Activated naive CD8-positive, alpha-beta T cell treated with anti-CD3 and anti-CD28 coated beads for 36 hours (primary cell): ENCODE results near the gene ASPN. TPM values are rescaled to one million over a fixed set of nuclear protein-coding genes. Genes with fewer than 3 reads are reported as not detected.

Experiments
- DNase-seq: peaks from one replicate; pipeline ENCODE4 v3.0.0; 2021
- H3K27ac Mint-ChIP-seq: one replicate; pipeline ENCODE4 v1.8.0; 2022; ENCODE audit warnings: mild to moderate bottlenecking, moderate library complexity, mixed read lengths
- H3K27me3 Mint-ChIP-seq: one replicate; pipeline ENCODE4 v1.8.0; 2022; ENCODE audit warnings: mild to moderate bottlenecking, mixed read lengths
- H3K36me3 Mint-ChIP-seq: one replicate; pipeline ENCODE4 v1.8.0; 2021; ENCODE audit warnings: mild to moderate bottlenecking, mixed read lengths
- H3K4me1 Mint-ChIP-seq: one replicate; pipeline ENCODE4 v1.8.0; 2021; ENCODE audit warnings: mixed read lengths
- H3K4me3 Mint-ChIP-seq: one replicate; pipeline ENCODE4 v1.8.0; 2022; ENCODE audit warnings: mild to moderate bottlenecking, moderate library complexity, mixed read lengths
- H3K9me3 Mint-ChIP-seq: one replicate; pipeline ENCODE4 v1.8.0; 2022; ENCODE audit warnings: mixed read lengths
- total RNA-seq, 2 experiments: library from RNA; stranded (reverse); gene quantifications; one replicate each; pipeline ENCODE4 v1.2.3, GENCODE V29; 2021

ASPN gene
- not detected for total RNA-seq

DNA sequence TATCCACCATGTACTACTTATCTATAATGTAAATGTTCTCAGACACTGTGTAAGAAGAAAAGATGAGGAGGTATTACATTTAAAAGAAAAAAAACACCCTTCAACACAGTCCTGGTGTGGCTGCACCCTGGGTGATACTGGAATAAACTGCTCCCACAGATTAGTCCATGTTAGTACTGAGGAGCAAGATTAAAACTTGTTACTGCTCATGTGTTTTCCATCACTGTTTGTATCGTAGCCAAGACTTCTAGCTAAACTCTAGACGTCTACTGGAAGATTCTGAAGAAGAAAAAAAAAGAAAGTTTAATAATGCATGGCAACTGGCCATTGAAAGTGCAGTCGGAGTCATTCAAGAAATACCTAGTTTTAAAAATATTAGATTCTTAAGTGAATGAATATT, at the start of gene ASPN:
TSS of gene ASPN (minus strand) at position 178 of the 400 bp plus-strand sequence.
- no peak within 1 kb of the TSS for H3K4me3 Mint-ChIP-seq
- H3K9me3 Mint-ChIP-seq: no peaks in the 10 kb centered on the region
- H3K27ac Mint-ChIP-seq: no peak within 1 kb of the TSS
- peaks cover 5% of the 10 kb centered on the region for H3K4me1 Mint-ChIP-seq
- no peaks in the 10 kb centered on the region for H3K36me3 Mint-ChIP-seq
- no peaks in the 10 kb centered on the region for H3K27me3 Mint-ChIP-seq
- DNase-seq: no peak

DNA sequence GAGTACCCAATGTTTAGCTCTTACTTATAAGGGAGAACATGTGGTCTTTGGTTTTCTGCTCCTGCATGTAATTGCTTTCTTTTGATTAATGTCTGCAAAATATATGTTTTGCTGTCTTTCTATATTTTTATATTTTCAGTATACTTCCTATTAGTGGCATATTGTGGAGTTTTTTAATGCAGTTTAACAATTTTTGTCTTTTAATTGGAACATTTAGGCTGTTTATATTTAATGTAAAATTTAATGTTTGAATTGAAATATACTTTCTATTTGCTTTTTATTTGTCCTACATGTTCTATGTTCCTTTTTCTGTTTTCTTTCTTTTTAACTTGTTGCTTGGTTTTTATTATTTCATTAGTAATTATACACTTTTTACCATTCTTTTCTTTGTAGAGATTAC, 48.6 kb upstream of the ASPN start:
- H3K36me3 Mint-ChIP-seq: peaks cover 10% of the 10 kb centered on the region
- no peak for DNase-seq
- H3K27ac Mint-ChIP-seq: no peak overlapping the region
- H3K9me3 Mint-ChIP-seq: peaks cover 7% of the 10 kb centered on the region
- no peaks in the 10 kb centered on the region for H3K4me1 Mint-ChIP-seq
- H3K27me3 Mint-ChIP-seq: no peaks in the 10 kb centered on the region
- no peak overlapping the region for H3K4me3 Mint-ChIP-seq

DNA sequence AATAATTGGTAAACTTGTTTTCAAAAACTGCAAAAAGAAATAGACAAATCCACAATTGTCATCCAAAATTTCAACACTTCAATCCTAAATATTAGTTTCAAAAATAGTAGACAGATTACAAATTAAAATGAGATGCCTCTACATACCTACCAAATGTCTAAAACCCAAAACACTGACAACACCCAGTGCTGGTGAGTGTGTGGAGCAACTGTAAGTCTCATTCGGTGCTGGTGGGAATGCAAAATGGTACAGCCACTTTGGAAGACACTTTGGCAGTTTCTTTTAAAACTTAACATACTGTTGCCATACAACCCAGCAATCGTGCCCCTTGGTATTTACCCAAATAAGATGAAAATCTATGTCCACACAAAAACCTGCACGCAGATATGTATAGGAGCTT, 46.8 kb upstream of the ASPN start:
- no peak overlapping the region for H3K4me3 Mint-ChIP-seq
- H3K36me3 Mint-ChIP-seq: peaks cover 10% of the 10 kb centered on the region
- H3K9me3 Mint-ChIP-seq: peaks cover 7% of the 10 kb centered on the region
- no peaks in the 10 kb centered on the region for H3K27me3 Mint-ChIP-seq
- H3K4me1 Mint-ChIP-seq: no peaks in the 10 kb centered on the region
- DNase-seq: no peak
- no peak overlapping the region for H3K27ac Mint-ChIP-seq

DNA sequence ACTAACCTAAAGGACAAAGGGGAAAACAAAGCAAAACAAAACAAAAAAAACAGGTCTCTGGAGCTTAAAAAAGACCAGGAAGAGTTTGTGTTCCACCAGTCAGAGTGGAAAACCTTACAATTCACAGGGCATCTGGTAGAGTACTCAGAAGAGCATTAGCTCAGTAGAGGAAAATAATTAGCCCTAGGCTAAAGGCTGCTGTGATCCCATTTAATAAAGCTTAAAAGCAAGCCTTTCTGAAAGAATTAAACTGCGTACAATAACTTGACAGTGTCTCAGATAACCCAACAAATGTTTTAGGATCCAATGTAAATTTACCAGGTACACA, 46.2 kb upstream of the ASPN start:
- H3K4me3 Mint-ChIP-seq: no peak overlapping the region
- H3K27ac Mint-ChIP-seq: no peak overlapping the region
- H3K4me1 Mint-ChIP-seq: no peaks in the 10 kb centered on the region
- H3K9me3 Mint-ChIP-seq: peaks cover 7% of the 10 kb centered on the region
- no peak for DNase-seq
- H3K27me3 Mint-ChIP-seq: no peaks in the 10 kb centered on the region
- H3K36me3 Mint-ChIP-seq: peaks cover 10% of the 10 kb centered on the region

DNA sequence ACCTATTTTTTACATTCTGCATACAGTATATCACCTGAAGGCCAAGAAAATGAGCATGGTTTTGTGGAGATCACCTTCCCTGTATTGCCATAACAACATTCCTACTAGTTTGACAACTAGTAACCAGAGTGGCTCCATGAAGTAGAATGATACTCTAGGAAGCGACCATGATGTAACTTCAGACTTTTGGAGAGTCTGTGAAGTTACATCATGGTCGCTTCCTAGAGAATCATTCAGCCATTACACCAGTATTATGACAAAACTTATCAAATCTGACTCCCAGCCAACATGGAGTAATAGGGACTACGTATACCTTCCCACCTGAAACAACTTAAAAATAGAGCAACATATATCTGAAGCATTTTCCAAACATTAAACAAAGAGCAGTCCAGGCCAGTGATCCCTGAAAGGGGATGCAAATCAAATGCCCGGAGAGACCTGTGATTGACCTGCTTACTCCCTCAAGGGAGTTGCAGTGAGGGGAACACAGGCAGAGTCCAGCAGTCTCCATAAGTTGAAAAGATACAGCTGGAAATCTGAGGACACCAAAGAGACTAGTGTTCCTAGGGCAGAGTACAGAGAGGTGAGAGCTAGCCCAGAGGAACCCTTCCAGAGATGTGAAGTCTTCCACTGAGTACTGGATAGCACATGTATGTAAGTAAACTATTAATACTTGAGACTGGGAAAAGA, 45.7 kb upstream of the ASPN start:
- no peaks in the 10 kb centered on the region for H3K4me1 Mint-ChIP-seq
- DNase-seq: no peak
- no peak overlapping the region for H3K4me3 Mint-ChIP-seq
- peaks cover 7% of the 10 kb centered on the region for H3K9me3 Mint-ChIP-seq
- H3K27ac Mint-ChIP-seq: no peak overlapping the region
- peaks cover 7% of the 10 kb centered on the region for H3K36me3 Mint-ChIP-seq
- no peaks in the 10 kb centered on the region for H3K27me3 Mint-ChIP-seq

DNA sequence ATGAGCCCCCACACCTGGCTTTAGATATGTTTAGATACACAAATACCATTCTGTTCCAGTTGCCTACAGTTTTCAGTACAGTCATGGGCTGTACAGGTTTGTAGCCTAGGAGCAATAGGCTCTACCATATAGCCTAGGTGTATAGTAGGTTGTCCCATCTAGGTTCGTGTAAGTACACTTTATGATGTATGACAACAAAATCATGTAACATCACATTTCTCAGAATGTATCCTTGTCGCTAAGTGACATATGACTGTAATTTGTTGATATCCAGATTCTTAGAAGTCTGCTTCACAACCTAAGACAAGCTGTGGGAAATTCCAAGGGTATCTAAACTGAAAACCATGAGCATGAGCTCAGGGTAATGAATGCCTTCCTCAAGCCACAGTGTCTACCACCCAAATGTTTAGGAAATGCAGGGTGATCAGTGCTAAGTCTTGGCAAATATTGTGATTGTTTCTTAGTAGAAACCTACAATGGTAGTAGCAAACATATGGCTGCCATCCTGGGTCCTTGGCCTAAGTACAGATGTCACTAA, 45.1 kb upstream of the ASPN start:
- no peaks in the 10 kb centered on the region for H3K27me3 Mint-ChIP-seq
- H3K4me3 Mint-ChIP-seq: no peak overlapping the region
- no peak overlapping the region for H3K27ac Mint-ChIP-seq
- no peaks in the 10 kb centered on the region for H3K4me1 Mint-ChIP-seq
- peaks cover 6% of the 10 kb centered on the region for H3K36me3 Mint-ChIP-seq
- H3K9me3 Mint-ChIP-seq: peaks cover 6% of the 10 kb centered on the region
- DNase-seq: no peak

DNA sequence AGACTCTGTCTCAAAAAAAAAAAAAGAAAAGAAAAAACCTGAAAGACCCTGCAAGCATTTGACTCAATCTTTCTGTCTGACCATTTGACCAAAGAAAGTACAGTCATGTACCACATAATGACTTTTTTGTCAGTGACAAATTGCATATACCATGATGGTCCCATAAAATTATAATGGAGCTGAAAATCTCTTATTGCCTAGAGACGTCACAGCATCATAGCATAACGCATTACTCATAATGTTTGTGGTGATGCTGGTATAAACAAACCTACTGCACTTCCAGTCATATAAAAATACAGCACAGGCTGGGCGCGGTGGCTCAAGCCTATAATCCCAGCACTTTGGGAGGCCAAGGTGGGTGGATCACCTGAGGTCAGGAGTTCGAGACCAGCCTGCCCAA, 43.0 kb upstream of the ASPN start:
- no peaks in the 10 kb centered on the region for H3K9me3 Mint-ChIP-seq
- no peak overlapping the region for H3K27ac Mint-ChIP-seq
- no peaks in the 10 kb centered on the region for H3K27me3 Mint-ChIP-seq
- no peaks in the 10 kb centered on the region for H3K36me3 Mint-ChIP-seq
- DNase-seq: no peak
- no peak overlapping the region for H3K4me3 Mint-ChIP-seq
- no peaks in the 10 kb centered on the region for H3K4me1 Mint-ChIP-seq

DNA sequence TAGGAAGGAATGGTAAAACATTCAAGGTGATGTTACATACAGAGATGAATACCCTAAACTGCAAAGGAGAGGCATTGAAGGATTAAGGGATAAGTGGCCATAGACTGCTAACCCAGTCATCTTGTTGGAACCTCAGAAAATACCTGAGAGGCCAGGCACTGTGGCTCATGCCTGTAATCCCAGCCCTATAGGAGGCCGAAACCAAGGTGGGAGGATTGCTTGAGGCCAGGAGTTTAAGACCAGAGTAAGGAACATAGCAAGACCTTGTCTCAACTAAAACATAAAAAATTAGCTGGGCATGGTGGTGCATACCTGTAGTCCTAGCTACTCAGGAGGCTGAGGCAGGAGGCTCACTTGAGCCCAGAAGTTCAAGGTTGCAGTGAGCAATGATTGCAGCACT, 42.6 kb upstream of the ASPN start:
- Mint-ChIP-seq H3K4me3 (no peak overlapping the region), H3K27ac (no peak overlapping the region), H3K27me3 (no peaks in the 10 kb centered on the region), H3K4me1 (no peaks in the 10 kb centered on the region), H3K9me3 (no peaks in the 10 kb centered on the region), H3K36me3 (no peaks in the 10 kb centered on the region)
- DNase-seq: no peak

DNA sequence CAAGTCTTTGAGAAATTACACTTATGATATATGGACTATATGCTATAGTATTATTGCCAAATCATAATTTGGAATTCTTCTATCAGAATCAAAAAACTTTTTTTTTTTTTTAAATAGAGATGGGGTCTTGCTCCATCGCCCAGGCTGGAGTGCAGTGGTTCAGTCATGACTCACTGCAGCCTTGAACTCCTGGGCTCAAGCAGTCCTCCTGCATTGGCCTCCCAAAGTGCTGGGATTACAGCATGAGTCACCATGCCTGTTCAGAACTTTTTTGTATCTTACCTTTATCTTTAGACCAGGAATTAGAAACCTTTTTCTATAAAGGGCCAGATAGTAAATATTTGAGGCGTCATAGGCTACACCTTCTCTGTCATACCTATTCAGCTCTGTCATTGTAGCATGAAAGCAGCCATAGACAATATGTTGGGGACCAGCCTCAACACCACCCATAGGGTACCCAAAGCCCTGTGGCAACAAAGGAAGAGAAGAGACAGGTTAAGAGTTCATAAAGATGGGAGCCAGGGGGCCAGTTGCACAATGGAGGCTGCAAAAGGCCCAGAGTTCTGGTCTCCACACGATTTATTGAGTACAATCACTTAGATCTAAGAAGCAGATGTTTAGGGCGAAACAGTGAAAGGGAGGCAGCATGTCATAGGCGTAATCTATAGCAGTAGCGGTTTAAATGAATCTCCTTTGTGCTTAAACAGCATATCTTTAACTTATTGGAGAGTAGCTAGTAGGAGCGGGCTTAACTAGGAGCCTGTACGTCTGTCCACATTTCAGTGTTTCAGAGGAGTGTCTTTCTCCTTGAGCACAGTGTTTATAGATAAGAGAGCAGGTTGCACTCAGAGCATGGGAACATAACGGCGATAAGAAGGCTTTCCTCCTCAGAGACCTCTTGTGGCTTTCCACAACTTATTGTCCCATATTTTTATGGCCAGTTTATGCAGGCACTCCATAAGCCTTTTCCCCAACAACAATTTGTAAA, 41.0 kb upstream of the ASPN start:
- Mint-ChIP-seq H3K27me3 (no peaks in the 10 kb centered on the region), H3K9me3 (no peaks in the 10 kb centered on the region), H3K27ac (no peak overlapping the region), H3K4me3 (no peak overlapping the region), H3K4me1 (no peaks in the 10 kb centered on the region), H3K36me3 (peaks cover 2% of the 10 kb centered on the region)
- DNase-seq: no peak

DNA sequence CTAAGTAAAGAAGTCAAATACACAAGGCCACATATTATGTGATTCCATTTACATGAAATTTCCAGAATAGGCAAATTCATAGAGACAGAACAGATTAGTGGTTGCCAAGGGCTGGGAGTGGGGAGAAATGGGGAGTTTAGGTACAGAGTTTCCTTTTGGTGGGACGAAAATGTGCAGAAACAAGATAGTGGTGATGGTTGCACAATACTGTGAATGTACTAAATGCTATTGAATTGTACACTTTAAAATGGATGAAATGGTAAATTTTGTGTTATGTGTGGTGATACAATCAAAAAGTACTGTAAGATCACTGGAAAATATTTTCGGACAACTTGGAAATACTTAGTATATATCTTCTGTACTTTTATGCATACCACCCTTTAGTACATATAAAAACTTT, 38.5 kb upstream of the ASPN start:
- Mint-ChIP-seq H3K4me1 (no peaks in the 10 kb centered on the region), H3K27me3 (no peaks in the 10 kb centered on the region)

DNA sequence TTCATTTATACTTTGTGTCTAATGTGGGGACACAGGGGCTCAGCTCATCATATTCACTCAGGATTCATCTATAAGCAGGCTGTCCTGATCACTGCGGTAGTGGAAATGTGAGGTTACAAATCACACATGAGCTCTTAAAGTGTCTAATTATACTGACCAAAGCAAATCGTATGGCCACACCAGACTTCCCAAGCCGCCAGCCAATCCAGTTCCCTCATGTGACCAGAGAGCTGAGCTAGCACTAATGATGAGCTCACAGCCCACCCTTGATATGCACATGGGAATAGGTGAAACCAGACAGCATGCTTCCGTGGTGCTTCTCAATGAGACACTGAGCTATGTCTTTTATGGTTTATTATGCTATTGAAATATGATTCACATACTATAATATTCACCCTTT, 35.9 kb upstream of the ASPN start:
- no peaks in the 10 kb centered on the region for H3K27me3 Mint-ChIP-seq
- no peak for DNase-seq
- no peaks in the 10 kb centered on the region for H3K9me3 Mint-ChIP-seq
- H3K36me3 Mint-ChIP-seq: peaks cover 2% of the 10 kb centered on the region
- H3K4me3 Mint-ChIP-seq: no peak overlapping the region
- no peaks in the 10 kb centered on the region for H3K4me1 Mint-ChIP-seq
- no peak overlapping the region for H3K27ac Mint-ChIP-seq

More for the DNA sequence above, 38.5 kb upstream of the ASPN start:
- no peak overlapping the region for H3K27ac Mint-ChIP-seq
- no peaks in the 10 kb centered on the region for H3K9me3 Mint-ChIP-seq
- no peak overlapping the region for H3K4me3 Mint-ChIP-seq
- peaks cover 2% of the 10 kb centered on the region for H3K36me3 Mint-ChIP-seq
- no peak for DNase-seq

DNA sequence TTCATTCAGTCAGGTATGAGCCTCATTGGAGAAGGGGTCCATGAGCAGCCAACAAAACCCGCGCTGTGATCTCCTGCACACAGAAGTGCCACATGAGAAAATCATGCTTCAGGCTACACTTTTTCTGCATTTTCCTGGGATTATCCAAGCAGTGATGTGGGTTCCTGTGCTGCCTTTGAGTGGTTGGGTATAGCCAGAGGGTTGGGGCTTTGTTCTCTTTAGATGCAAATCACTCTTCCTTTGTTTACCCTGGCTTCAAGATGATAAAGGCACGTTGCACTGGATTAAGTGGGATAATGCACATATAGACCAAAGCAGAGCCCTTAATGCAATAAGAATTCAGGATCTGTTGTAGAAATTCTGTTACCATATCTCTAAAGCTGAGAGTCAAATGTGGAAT, 34.7 kb upstream of the ASPN start:
- Mint-ChIP-seq H3K27ac (no peak overlapping the region), H3K9me3 (no peaks in the 10 kb centered on the region), H3K4me1 (peaks cover 4% of the 10 kb centered on the region), H3K27me3 (no peaks in the 10 kb centered on the region), H3K4me3 (no peak overlapping the region), H3K36me3 (peaks cover 2% of the 10 kb centered on the region)
- no peak for DNase-seq

DNA sequence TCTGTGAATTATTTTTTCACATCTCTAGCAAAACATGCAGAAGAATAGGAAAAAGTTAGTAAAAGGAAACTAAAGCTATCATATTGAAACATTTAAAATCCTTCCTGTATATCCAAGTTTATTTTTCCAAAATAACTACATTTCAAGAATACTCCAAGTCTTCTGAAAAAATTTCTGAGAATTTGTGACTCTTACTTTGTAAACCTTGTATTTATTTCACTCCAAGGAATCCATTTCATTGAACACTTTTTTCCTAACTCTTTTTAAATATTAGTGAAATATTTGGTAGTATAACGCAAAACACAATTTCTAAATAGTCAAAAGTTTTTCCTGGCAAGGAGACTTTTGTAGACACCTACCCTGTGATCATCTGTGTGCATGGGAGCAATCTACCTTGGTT, 34.2 kb upstream of the ASPN start:
- Mint-ChIP-seq H3K9me3 (no peaks in the 10 kb centered on the region), H3K36me3 (peaks cover 2% of the 10 kb centered on the region), H3K4me3 (no peak overlapping the region), H3K27ac (no peak overlapping the region), H3K4me1 (peaks cover 4% of the 10 kb centered on the region), H3K27me3 (no peaks in the 10 kb centered on the region)
- no peak for DNase-seq

DNA sequence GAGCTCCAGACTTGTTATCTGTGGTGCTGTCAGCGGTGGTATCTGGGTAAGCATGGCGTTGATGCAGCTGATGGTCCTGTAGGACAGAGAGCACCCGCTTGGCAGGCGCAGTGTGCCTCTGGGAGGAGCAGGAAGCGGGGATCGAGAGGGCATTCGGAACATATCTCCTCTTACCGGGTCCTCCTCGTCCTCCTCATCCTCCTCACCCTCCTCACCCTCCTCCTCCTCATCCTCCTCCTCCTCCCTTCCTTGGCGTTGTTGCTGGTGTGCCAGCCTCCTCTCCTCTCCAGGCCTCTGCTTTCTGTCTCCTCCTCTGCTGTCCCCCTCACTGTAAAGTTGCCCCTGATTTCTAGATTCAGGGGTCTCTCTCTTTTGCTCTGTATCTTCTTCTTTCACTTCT, 32.3 kb upstream of the ASPN start:
- H3K4me1 Mint-ChIP-seq: peaks cover 5% of the 10 kb centered on the region
- no peaks in the 10 kb centered on the region for H3K27me3 Mint-ChIP-seq
- no peaks in the 10 kb centered on the region for H3K9me3 Mint-ChIP-seq
- H3K27ac Mint-ChIP-seq: no peak overlapping the region
- peaks cover 2% of the 10 kb centered on the region for H3K36me3 Mint-ChIP-seq
- H3K4me3 Mint-ChIP-seq: no peak overlapping the region
- no peak for DNase-seq

DNA sequence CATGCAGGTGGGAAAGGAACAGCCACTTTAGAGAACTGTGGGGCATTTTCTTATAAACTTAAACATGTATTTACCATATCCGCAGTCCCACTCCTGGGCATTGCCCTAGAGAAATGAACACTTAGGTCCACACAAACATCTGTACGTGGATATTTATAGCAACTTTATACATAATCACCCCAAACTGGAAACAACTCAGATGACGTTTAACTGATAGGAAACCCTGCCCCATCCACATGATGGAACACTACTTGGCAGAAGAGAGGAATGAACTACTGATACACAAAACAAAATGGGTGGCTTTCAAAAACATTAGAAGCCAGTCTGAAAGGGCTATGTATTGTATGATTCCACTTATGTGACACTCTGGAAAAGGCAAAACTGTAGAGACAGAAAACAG, 31.0 kb upstream of the ASPN start:
- no peaks in the 10 kb centered on the region for H3K36me3 Mint-ChIP-seq
- no peak overlapping the region for H3K4me3 Mint-ChIP-seq
- H3K27ac Mint-ChIP-seq: no peak overlapping the region
- H3K27me3 Mint-ChIP-seq: no peaks in the 10 kb centered on the region
- no peaks in the 10 kb centered on the region for H3K9me3 Mint-ChIP-seq
- H3K4me1 Mint-ChIP-seq: peaks cover 5% of the 10 kb centered on the region
- no peak for DNase-seq
